Measurements from ENCODE around the gene MTPN.

MTPN gene, protein sequence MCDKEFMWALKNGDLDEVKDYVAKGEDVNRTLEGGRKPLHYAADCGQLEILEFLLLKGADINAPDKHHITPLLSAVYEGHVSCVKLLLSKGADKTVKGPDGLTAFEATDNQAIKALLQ

GRCh38 chr7:135977007-135977741, at the start of gene MTPN:
TSS of gene MTPN (minus strand) at chr7:135977359. CDS start at chr7:135977100, 259 bp downstream.
- peak; percentile 99 for DNase-seq

- DNase-seq, result no peak
Measured at GRCh38 chr7:136026209-136026608, 49.0 kb upstream of the MTPN start.

GRCh38 chr7:136023134-136023869, 46.1 kb upstream of the MTPN start:
- DNase-seq, result no peak

GRCh38 chr7:136020556-136020955, 43.4 kb upstream of the MTPN start:
- DNase-seq, result no peak

DNA sequence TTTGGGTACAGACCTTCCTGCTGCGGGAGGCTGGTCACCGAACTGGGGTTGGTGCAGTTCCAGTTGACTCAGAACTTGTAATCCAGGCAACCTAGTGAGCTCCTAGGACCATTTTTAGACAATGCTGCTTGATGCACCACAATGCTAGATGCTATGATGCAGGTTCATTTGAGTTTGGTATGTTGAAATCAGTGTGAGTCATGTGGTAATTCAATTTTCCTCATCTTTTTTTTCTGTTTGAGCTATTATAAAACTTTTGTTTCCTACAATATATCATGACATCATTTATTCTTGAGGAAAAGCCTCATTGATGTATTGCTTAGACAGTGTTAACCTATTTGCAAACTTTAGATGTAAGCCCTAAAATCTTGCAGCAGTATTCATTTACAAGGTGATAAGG, 40.9 kb upstream of the MTPN start:
- DNase-seq, result no peak

DNA sequence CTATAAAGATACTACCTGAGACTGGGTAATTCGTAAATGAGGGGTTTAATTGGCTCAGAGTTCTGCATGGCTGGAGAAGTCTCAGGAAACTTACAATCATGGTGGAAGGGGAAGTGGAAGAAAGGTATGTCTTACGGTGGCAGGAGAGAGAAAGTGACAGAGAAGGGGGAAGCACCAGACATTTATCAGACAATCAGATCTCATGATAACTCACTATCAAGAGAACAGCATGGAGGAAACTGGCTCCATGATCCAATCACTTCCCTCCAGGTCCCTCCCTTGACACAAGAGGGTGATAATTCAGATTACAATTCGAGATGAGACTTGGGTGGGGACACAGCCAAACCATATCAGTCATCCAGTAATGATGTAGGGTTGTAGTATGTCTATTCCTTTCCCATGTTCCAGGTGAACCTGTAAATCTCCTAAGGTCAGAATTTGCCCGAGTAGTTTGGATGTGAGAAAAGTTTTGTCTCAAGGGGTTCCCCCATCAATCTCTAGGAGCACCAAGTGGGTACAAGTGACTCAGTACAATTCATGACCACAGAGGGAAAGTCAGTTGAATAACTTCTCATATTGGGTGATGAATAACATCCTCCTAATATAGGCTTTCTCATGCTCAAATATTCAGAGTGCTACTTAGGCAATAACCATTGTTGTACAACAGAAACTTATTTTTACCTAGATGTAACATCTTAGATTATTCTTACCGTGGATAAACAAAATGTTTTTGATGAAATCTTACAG, 39.7 kb upstream of the MTPN start:
- no peak for DNase-seq

GRCh38 chr7:136015638-136016037, 38.5 kb upstream of the MTPN start:
- no peak for DNase-seq

DNA sequence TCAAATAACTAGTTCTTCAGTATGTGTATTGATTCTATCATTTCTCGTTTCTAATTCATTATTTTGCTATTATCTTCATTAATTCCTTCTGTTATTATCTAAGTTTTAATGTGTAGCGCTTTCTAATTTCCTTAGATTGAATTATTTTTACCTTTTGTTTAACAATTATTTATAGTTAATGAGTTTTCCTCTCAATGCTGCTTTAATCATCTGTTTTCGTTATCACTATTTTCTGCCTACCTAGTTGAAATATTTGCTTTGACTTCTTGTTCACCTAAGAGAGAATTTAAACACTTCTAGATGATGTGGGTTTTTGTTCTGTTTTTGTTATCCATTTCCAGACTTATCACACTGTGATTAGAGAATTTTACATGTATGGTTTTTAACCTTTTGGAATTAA, 37.5 kb upstream of the MTPN start:
- DNase-seq, result no peak

DNA sequence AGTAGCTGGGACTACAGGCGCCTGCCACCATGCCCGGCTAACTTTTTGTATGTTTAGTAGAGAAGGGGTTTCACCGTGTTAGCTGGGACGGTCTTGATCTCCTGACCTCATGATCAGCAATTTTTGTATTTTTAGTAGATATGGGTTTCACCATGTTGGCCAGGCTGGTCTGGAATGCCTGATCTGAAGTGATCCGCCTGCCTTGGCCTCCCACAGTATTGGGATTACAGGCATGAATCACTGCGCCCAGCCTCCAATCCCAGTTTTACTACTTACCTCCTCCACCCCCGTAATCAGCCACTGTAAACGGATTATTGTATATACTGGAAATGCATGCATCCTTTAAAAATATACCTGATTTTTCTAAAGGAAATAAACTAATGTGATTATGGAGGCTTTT, 35.1 kb upstream of the MTPN start:
- DNase-seq, result no peak

- DNase-seq, result peak; percentile 44
Measured at GRCh38 chr7:136009488-136010079, 32.4 kb upstream of the MTPN start.

GRCh38 chr7:136006208-136006607, 29.0 kb upstream of the MTPN start:
- no peak for DNase-seq

- DNase-seq, result no peak
Measured at GRCh38 chr7:136004083-136004482, 26.9 kb upstream of the MTPN start.

- no peak for DNase-seq
Measured at GRCh38 chr7:136002802-136003201, 25.6 kb upstream of the MTPN start.

GRCh38 chr7:136000288-136000913, 23.2 kb upstream of the MTPN start:
- DNase-seq, result no peak

- no peak for DNase-seq
Measured at GRCh38 chr7:135998081-135998480, 20.9 kb upstream of the MTPN start.

DNA sequence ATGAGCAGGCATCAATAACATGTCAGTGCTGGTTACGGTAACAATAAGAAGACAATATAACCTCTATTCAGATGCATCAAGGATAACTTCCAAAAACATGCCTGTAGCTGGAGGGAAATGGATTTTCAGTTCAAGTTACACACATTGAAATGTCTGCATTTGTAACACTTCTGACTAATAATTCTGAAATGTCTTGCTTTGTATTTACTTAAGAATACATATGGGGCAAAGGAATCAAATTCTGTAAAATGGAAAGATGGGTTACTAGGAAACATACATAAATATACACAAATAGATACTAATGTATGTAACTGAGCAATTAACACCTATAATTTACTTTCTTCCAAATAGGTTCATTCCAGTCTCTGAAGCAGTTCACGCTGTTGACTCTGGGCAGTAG, 18.6 kb upstream of the MTPN start:
- DNase-seq, result no peak

- DNase-seq, result no peak
Measured at GRCh38 chr7:135994466-135995205, 17.5 kb upstream of the MTPN start.

GRCh38 chr7:135993950-135994349, 16.8 kb upstream of the MTPN start:
- DNase-seq, result no peak

DNA sequence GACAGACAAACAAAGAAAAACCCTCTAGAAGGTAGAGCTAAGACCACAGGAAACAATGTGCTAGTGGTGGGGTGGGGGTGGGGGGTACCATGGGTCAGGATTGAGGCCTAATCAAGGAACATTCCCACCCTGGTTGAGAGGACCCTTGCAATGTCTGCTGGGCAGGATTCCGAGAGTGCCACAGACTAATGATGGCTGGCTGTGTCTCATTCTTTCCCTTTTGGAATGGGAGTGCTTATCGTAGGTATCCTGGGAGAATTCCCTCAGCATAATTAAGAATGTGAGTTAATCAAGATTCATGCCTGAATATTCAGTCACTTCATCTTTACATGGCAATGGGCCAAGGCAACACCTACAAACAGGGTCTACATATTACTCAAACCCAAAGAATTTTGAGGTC, 14.7 kb upstream of the MTPN start:
- DNase-seq, result no peak

DNA sequence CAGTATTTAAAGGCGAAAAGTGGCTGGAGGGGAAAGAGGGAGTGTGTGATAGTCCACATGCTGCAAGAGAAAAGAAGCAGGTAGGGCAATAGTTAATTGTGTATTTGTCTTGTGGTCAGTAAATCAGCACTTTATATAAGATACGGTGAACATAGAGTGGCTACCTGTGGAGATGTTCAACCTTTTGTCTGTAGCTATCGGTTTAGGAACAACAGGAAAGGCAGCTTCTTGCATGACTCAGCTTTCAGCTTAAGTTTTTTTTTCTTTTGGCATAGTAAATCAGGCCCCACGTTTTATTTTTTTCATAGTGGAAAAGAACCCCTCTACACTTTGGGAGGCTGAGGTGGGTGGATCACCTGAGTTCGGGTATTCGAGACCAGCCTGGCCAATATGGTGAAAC, 14.2 kb upstream of the MTPN start:
- no peak for DNase-seq

DNA sequence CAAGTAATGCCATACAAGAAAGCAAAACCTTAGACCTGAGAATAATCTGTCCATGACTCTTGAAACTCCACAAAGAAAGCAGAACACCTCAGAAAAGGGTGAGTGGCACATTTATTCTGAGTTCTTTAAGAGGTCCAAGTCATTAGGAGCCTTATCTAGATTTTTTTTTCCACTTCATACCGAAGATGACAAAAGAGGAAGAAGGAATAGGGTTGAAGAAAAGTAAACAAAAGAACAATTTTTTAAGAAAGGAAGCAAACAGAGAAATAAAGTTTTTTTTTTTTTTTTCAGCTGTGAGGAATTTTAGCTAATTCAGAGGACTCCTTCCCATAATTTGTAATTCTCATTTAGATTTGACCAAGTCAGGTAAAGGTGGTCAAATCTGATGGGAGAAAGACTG, 13.1 kb upstream of the MTPN start:
- DNase-seq, result no peak

All from NCI-H2227 treated with DMSO at 0.1 percent for 48 hours (cell line).